Measurements from ENCODE around the gene SLC6A20. TPM values are rescaled to one million over a fixed set of nuclear protein-coding genes. Genes with fewer than 3 reads are reported as not detected.

The SLC6A20 gene
- total and polyA plus RNA-seq, 2 experiments from 2014 or later, result 0.05 to 0.14 TPM

- H3K4me3 ChIP-seq, result no peak overlapping the region
- H2AFZ ChIP-seq, result no peak overlapping the region
- Mint-ChIP-seq H3K4me1 (peaks cover 12% of the 10 kb centered on the region), H3K27ac (no peak overlapping the region), H3K9me3 (no peaks in the 10 kb centered on the region), H3K4me3 (no peak overlapping the region), H3K36me3 (ENCODE audit: low read depth) (no peaks in the 10 kb centered on the region), H3K27me3 (ENCODE audit: insufficient read depth, low read depth, poor library complexity) (peaks cover 6% of the 10 kb centered on the region)
- DNase-seq (ENCODE audit: low spot score) (no peak), ATAC-seq (no peak)
- H3K79me2 ChIP-seq (replicated peaks; ENCODE audit: insufficient read depth), result no peaks in the 10 kb centered on the region
- TF ChIP-seq POLR2AphosphoS5 (IDR thresholded peaks at IDR 0.05; ENCODE audit: low read depth), result no peak
- no peak for TF ChIP-seq CTCF (conservative IDR thresholded peaks at IDR 0.05; ENCODE audit: low read depth in 2 of 2)
- no peak for TF ChIP-seq ETS1 (IDR thresholded peaks at IDR 0.05)
- TF ChIP-seq JUNB (IDR thresholded peaks at IDR 0.05; ENCODE audit: unreplicated experiment), result no peak
- TF ChIP-seq ZNF114 (CRISPR knock-in tag; IDR thresholded peaks at IDR 0.05), result no peak
- TF ChIP-seq STAT1 (IDR thresholded peaks at IDR 0.05; ENCODE audit: unreplicated experiment), result no peak
- no peak for TF ChIP-seq ZNF462 (CRISPR knock-in tag; IDR thresholded peaks at IDR 0.05)
- no peak for TF ChIP-seq CREB1 (CRISPR knock-in tag; IDR thresholded peaks at IDR 0.05; ENCODE audit: low read depth)
- no peak for TF ChIP-seq ZNF331 (CRISPR knock-in tag; IDR thresholded peaks at IDR 0.05; ENCODE audit: low read depth)
- no peaks in the 10 kb centered on the region for H3F3A ChIP-seq (replicated peaks; ENCODE audit: low read depth)
- H4K20me1 ChIP-seq (replicated peaks; ENCODE audit: insufficient read depth), result no peaks in the 10 kb centered on the region
- H3K4me1 ChIP-seq (ENCODE audit: insufficient read depth), result peaks cover 6% of the 10 kb centered on the region
- H3K4me2 ChIP-seq, result no peak overlapping the region
- H3K36me3 ChIP-seq (ENCODE audit: insufficient read depth), result no peaks in the 10 kb centered on the region
- 0 out of 2 replicates have a peak, but pooled peaks cover 11% of the 10 kb centered on the region for H3K9me2 ChIP-seq (ENCODE audit: insufficient read depth)
- H3K27ac ChIP-seq (ENCODE audit: low read depth), result no peak overlapping the region
- H3K27me3 ChIP-seq (ENCODE audit: insufficient read depth), result no peaks in the 10 kb centered on the region
Observed at GRCh38 chr3:45777111-45777745, 19.1 kb downstream of the SLC6A20 start.
